Stimulated activated CD8-positive, alpha-beta memory T cell treated with anti-CD3 and anti-CD28 coated beads, Interleukin-15, amount 100 ng/mL, for 24 hours (primary cell): Measurements from ENCODE around the gene GPR162.
"Not testable (repeated sequence)": the region's sequence is repeated elsewhere in the genome, so short reads cannot be mapped to it uniquely, and the experiment has no call there.

ENCODE experiments used
- DNase-seq: peaks from one replicate; pipeline ENCODE4 v3.0.0-alpha.2; 2020; ENCODE audit warnings: low read depth

Gene GPR162

DNA sequence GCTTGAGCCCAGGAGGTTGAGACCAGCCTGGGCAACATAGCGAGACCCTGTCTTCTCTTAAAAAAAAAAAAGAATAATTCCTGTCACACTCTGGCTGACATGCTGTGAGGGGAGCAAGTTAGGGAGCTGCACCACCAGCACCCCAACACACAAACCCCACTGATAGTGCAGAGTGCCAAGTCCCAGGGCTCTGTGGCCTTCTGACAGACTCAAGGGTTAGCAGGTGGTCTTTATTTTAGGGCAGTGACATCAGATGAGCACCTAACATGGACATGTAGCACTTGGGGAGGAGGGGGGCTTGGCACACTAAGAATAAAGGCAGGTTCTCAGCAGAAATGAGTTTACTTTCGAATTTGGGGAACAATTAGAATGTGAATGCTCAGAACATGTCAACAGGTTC lies 37.2 kb downstream of the GPR162 start:
- no peak for DNase-seq

GRCh38 chr12:6860116-6860515 lies 38.5 kb downstream of the GPR162 start:
- no peak for DNase-seq

DNA sequence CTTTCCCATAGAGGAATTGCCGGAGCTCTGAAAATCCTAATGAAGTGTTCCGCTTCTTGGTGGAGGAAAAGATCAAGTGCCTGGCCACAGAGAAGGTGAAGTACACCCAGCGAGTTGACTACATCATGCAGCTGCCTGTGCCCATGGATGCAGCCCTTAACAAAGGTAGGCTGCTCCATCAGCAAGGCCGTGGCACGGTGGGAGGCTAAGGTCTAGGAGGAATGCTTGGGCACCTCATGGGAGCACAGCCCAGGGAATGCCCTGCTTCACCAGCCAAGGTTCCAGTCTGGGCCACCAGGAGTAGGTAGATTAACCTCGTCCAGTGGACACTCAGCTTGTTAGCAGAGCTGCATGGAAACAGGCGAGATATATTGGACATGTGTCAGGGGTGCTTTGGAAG lies 39.3 kb downstream of the GPR162 start:
- DNase-seq, result no peak

- no peak for DNase-seq
These were observed 39.8 kb downstream of the GPR162 start for GRCh38 chr12:6861391-6861790.

GRCh38 chr12:6863033-6863432 lies 41.4 kb downstream of the GPR162 start:
- no peak for DNase-seq

GRCh38 chr12:6863586-6864321 lies 42.1 kb downstream of the GPR162 start:
- DNase-seq, result no peak

DNA sequence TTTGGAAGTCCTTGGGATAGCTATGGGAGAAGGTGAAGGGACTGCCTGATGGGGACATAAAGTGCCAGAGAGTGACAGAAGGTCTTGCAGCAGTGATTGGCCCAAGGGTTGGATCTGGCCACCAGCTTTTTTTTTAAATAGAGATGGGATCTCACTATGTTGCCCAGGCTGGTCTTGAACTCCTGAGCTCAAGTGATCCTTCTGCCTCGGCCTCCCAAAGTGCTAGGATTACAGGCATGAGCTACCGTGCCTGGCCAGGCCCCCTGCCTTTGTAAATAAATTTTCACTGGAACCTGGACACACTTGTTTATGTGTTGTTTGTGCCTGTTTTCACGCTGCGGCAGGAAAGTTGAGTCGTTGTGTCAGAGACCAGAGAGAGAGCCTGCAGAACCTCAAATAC lies 43.7 kb downstream of the GPR162 start:
- DNase-seq, result not testable (repeated sequence)

DNA sequence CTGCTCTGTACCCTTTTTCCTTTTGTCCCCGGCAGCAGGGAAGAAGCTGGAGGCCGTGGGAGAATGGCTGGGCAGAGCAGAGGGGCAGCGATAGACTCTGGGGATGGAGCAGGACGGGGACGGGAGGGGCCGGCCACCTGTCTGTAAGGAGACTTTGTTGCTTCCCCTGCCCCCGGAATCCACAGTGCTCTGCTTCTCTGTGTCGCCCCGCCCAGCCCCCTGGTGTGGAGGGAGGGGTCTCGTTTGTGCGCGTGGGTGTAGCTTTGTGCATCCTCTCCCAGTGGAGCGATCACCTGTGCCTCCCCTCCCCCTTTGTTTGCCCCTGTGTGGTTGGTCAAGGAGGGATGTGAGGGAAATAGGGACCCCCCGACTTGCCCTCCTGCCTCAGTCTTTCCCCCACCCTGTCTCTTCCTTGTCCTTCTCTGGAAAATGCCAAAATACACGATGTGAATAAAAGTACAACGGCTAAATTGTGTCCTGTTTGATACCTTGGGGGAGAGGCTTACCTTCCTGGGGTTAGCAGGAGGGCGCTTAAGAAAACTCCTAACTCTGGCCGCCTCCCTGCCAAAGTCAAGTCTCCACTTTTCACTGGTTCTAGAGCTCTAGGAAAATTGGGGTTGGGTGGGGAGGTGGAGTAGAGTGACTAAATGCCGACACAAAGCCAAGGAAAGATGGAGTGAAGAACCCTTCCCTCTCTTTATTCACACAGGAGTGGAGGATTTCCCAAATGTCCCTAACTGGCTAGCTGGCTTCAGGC lies 44.7 kb downstream of the GPR162 start:
- no peak for DNase-seq

DNA sequence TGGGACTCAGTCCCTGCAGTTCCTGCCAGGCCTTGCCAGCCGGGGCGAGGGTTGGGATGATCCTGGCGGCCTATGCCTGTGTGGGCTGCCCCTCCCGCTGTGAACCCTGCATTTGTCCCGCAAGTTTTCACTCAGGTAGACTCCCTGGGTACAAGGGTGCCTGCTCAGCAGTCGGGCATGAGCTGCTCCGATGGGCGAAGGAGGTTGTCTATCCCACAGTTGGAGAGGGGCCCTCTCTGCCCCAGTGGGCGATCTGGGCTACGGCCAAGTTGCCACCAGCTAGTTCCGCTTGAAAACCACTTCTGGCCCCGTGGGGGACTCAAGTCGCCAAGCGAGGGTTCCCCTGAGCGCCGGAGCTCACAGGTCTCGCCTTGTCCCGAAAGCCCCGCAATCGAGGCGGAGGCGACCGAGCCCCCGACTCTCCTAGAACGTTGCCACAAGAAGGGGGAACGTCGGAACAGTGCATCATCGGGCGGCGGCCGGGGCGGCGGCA lies 45.3 kb downstream of the GPR162 start:
- no peak for DNase-seq

DNA sequence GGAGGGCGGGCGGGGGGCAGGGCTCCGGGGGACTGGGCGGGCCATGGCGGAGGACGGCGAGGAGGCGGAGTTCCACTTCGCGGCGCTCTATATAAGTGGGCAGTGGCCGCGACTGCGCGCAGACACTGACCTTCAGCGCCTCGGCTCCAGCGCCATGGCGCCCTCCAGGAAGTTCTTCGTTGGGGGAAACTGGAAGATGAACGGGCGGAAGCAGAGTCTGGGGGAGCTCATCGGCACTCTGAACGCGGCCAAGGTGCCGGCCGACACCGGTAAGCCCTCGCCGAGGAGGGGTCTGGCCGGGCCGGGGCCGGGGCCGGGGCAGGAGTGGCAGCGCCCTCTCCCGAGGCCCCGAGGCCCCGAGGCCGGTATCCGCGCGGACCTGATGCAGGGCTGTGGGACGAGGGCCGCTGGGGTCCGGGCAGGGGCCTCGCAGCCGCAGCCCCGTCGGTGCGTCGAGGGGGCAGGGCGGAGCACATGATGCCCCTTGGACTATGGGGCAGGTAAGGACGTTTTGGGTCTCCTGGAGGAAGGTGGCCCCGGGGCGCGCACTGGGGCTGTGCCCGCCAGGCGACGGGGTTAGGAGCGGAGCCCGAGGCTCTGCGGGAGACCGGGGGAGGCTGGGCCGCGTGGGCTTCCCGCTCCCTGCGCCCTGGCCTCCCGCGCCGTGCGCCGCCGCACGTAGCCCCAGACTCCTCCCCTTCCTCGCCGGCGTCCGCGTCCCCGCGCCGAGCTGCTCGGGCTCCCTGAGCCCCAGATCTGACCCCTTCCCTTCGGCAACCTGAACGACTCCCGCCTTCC lies 46.0 kb downstream of the GPR162 start, which contains the start of gene TPI1:
TPI1 (plus strand) TSS at position 119 of the 798 bp plus-strand sequence; CDS start at position 155, 36 bp downstream.
- peak; percentile 66 for DNase-seq

- DNase-seq, result no peak
These were observed 46.8 kb downstream of the GPR162 start for GRCh38 chr12:6868211-6869048.

- peak; percentile 67 for DNase-seq
These were observed 47.7 kb downstream of the GPR162 start for GRCh38 chr12:6869049-6870021.

GRCh38 chr12:6870304-6870703 lies 48.7 kb downstream of the GPR162 start:
- not testable (repeated sequence) for DNase-seq

GRCh38 chr12:6871052-6871957 lies 49.7 kb downstream of the GPR162 start:
- no peak for DNase-seq

DNA sequence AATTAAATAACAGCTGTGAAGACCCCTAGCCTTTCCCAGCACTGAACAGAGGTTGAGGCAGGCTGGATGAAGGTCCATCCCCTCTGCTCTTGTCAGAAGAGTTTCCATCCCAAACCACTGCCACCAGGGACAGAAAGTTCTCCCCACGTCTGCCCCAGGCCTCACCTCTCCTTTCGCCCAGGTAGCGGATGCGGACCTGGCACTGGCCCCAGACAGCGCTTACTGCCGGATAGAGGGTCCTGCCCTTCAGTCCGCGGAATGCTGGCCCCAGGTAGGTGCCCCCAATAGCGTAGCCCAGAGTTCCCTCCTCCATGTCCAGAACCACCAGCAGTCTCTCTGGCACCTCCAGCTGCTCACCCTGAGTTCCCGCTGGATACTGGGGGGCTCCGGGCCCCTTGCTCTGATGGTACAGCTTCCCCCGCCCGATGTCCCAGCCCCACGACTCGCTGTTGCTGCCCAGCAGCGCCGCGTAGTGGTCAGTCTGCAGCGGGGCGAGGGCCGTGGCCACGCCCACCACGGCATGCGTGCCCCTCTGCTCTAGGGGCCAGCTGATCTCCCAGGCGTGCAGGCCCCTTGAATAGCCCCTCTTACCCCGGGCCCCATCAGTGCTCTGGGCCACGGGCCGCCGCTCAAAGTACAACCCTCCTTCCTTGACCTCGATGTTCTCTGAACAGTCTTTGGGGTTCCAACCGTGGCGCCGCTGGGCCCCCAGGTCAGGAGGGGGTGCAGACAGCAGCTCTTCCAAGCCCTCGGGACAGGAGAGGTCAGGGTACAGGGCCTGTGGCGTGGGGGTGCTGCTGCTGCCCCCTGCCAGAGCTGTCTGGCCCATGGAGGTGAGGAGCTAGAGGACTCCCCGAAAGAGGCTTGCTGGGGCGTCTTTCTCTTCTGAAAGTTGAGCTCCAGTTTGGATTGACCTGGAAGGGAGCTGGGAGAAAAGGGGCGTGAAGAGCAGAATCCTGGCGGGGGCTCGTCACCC lies 50.7 kb downstream of the GPR162 start:
- peak; percentile 70 for DNase-seq

DNA sequence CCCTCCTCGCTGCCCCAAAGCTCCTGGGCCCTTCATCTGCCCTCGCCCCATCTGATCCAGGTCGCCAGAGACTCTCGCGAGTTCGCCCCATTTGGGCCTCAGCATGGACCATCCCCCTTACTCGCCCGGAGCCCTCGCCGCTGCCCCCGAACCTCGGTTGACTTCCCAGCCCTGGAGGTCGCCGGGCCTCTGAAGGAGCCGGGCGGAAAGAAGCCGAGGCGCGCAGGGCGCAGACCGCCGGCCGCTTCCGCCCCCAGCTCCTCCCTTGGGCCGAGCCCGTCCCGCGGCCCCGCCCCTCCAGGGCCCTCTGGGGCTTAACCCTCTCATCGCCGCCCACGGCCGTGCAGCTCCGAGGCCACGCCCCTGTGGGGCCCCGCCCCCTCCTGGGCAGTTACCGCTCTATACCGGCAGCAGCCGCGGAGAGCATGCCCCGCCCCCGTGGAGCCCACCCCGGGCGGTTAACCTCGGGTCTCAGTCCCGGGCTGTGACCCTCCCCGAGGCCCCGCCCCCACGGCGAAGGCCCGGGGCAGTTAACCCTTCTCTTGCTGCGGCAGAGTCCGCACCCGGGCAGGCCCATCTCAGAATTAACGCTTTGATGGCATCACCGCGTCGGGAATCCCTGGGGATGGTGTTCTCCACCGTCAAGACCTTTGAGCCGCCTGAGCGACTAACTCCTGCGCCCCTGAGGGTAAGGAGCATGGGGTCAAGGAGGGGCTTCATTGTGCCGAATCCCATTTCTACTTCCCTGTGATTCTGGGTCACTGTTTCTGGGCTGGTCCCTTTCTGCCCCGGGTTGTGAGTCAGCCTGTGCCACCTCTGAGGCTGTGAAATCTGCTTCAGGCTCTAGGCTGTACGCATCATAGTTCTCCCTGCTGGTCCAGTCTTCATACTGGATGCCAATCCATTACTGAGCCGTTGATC lies 51.7 kb downstream of the GPR162 start, which contains the start of gene SPSB2:
SPSB2 (minus strand) TSS at position 210 of the 921 bp plus-strand sequence. CDS start 402 bp downstream, outside the sequence.
- peak; percentile 99 for DNase-seq

GRCh38 chr12:6874015-6874368 lies 52.4 kb downstream of the GPR162 start:
- DNase-seq, result not testable (repeated sequence)
